B cell (primary cell): ENCODE measurements around the gene AP2S1. TPM values are rescaled to one million over a fixed set of nuclear protein-coding genes. Genes with fewer than 3 reads are reported as not detected.

Experiments
- ATAC-seq: fragments of 200-7000 bp; cut with Tn5 transposase; one replicate; pipeline ENCODE4 v1.10.0; 2021; ENCODE audit warnings: low read depth, mild to moderate bottlenecking, moderate number of reproducible peaks, moderate library complexity
- CTCF ChIA-PET: fragments of 350-600 bp; sonication (Branson Sonifier 250); formaldehyde crosslinking; loops from one replicate; lab custom pipeline; 2021; ENCODE audit warnings: antibody characterized with exemption, inconsistent platforms; lab: Charles Lee
- POLR2A ChIA-PET: fragments of 350-600 bp; sonication (Branson Sonifier 250); formaldehyde crosslinking; loops from one replicate; lab custom pipeline; 2021; ENCODE audit warnings: antibody characterized with exemption; lab: Charles Lee
- DNase-seq: peaks from one replicate; pipeline ENCODE4 v3.0.0; 2013
- H2AFZ ChIP-seq: 2 replicates; pipeline ENCODE4 v1.6.1; 2012; ENCODE audit warnings: mild to moderate bottlenecking, low read depth, low read length; ENCODE audit not compliant: insufficient read depth, poor library complexity, severe bottlenecking
- H3K27ac ChIP-seq, 2 donors: 1 replicate in 1 of 2; 2 replicates in 1 of 2; pipeline ENCODE4 v1.5.1; 2012 to 2013; ENCODE audit warnings: low read length in 2 of 2, mild to moderate bottlenecking in 2 of 2, moderate library complexity in 1 of 2
- H3K27me3 ChIP-seq, 4 experiments: fragments of 200-600 bp in 1 of 4; sonication (generic) in 1 of 4; replicated peaks in 1 of 4; 1 replicate in 2 of 4; 2 replicates in 2 of 4; pipeline versions ENCODE4 v1.6.1 to v1.7.0; 2013 to 2016; ENCODE audit warnings: low read length in 3 of 4, mild to moderate bottlenecking in 2 of 4, mixed read lengths in 1 of 4, moderate library complexity in 1 of 4; ENCODE audit not compliant: insufficient read depth in 4 of 4, control insufficient read depth in 3 of 4; ENCODE audit errors: control extremely low read depth in 1 of 4
- H3K36me3 ChIP-seq, 2 experiments: replicated peaks in 1 of 2; 1 replicate in 1 of 2; 2 replicates in 1 of 2; pipeline versions ENCODE4 v1.6.1 to v1.7.1; 2013; ENCODE audit warnings: low read length in 1 of 2; ENCODE audit not compliant: insufficient read depth in 2 of 2, control insufficient read depth in 1 of 2; ENCODE audit errors: control extremely low read depth in 1 of 2, extremely low read depth in 1 of 2
- H3K4me1 ChIP-seq, 2 donors: fragments of 200-600 bp in 1 of 2; sonication (generic) in 1 of 2; 1 replicate in 1 of 2; 2 replicates in 1 of 2; pipeline versions ENCODE4 v1.5.1 to v1.6.1; 2013 to 2017; ENCODE audit warnings: low read length in 2 of 2; ENCODE audit not compliant: control insufficient read depth in 2 of 2, insufficient read depth in 2 of 2
- H3K4me2 ChIP-seq: replicated peaks from 2 replicates; pipeline ENCODE3; 2012; ENCODE audit warnings: mild to moderate bottlenecking, low read depth, low read length; ENCODE audit not compliant: poor library complexity, severe bottlenecking
- H3K4me3 ChIP-seq, 5 experiments: fragments of 200-600 bp in 1 of 5; sonication (generic) in 1 of 5; 1 replicate in 3 of 5; 2 replicates in 2 of 5; pipeline versions ENCODE4 v1.5.1 to v1.7.0; 2011 to 2016; ENCODE audit warnings: low read length in 4 of 5, mild to moderate bottlenecking in 4 of 5, low read depth in 2 of 5, control low read depth in 1 of 5, moderate library complexity in 1 of 5; ENCODE audit not compliant: insufficient read depth in 1 of 5; ENCODE audit errors: control extremely low read depth in 1 of 5, extremely low read depth in 1 of 5
- H3K79me2 ChIP-seq: fragments of 200-600 bp; sonication (generic); one replicate; pipeline ENCODE4 v1.6.0; 2016; ENCODE audit warnings: low read length; ENCODE audit not compliant: control insufficient read depth, insufficient read depth
- H3K9ac ChIP-seq: fragments of 200-600 bp; sonication (generic); 2 replicates; pipeline ENCODE4 v1.6.1; 2017; ENCODE audit warnings: mild to moderate bottlenecking, low read length, moderate library complexity
- H3K9me3 ChIP-seq, 3 donors: one replicate each; pipeline versions ENCODE4 v1.6.1 to v1.7.1; 2013; ENCODE audit warnings: low read length in 2 of 3; ENCODE audit not compliant: control insufficient read depth in 2 of 3, insufficient read depth in 1 of 3; ENCODE audit errors: control extremely low read depth in 1 of 3
- H4K20me1 ChIP-seq: 2 replicates; pipeline ENCODE4 v1.6.0; 2012; ENCODE audit warnings: mild to moderate bottlenecking, low read length; ENCODE audit not compliant: insufficient read depth, control insufficient read depth, poor library complexity, severe bottlenecking
- H3K27ac Mint-ChIP-seq: one replicate; pipeline ENCODE4 v1.8.0; 2021; ENCODE audit warnings: mixed read lengths
- H3K27me3 Mint-ChIP-seq: one replicate; pipeline ENCODE4 v1.8.0; 2021; ENCODE audit warnings: mixed read lengths
- H3K4me1 Mint-ChIP-seq: one replicate; pipeline ENCODE4 v1.8.0; 2021; ENCODE audit warnings: mixed read lengths
- H3K4me3 Mint-ChIP-seq: one replicate; pipeline ENCODE4 v1.8.0; 2021; ENCODE audit warnings: mixed read lengths
- H3K9me3 Mint-ChIP-seq: one replicate; pipeline ENCODE4 v1.8.0; 2022; ENCODE audit warnings: mixed read lengths; ENCODE audit not compliant: insufficient read depth
- EZH2 ChIP-seq: IDR thresholded peaks from 2 replicates; pipeline ENCODE4 v1.6.1; 2012; ENCODE audit warnings: borderline replicate concordance, low read depth, mild to moderate bottlenecking, moderate library complexity, low read length; ENCODE audit not compliant: insufficient read depth, poor library complexity, severe bottlenecking
- WGBS: methylation state at CpG from one replicate; pipeline ENCODE4 v1.1.5; 2013; ENCODE audit warnings: missing lambda C conversion rate; ENCODE audit not compliant: insufficient coverage; 5-methylcytosine and 5-hydroxymethylcytosine counted together
- intact Hi-C: fragments of 100-400 bp; cut with micrococcal nuclease; formaldehyde crosslinking; loops from one replicate; pipeline ENCODE4 v1.10.0; 2022
- polyA plus RNA-seq: library from polyadenylated mRNA; depleted of rRNA; stranded (reverse); fragments of >200 nt; gene quantifications from 2 replicates; pipeline ENCODE4 v1.2.3, GENCODE V29; 2012
- total RNA-seq, 2 donors: library from RNA; stranded (reverse); fragments of 120-200 nt in 1 of 2; gene quantifications; 1 replicate in 1 of 2; 2 replicates in 1 of 2; pipeline versions ENCODE4 v1.2.3 to v1.2.4, GENCODE V29; 2013 to 2022
- TF ChIP-seq, protein P1 (sequence below): fragments of 200-600 bp; IDR thresholded peaks from one replicate; pipeline ENCODE4 v1.8.0; 2022; ENCODE audit warnings: antibody characterized with exemption, mild to moderate bottlenecking

The AP2S1 gene
- total and polyA plus RNA-seq, 2 donors (not counting 1 experiment from before 2014, with no cell fraction given) = 47.2 to 51.3 TPM

DNA sequence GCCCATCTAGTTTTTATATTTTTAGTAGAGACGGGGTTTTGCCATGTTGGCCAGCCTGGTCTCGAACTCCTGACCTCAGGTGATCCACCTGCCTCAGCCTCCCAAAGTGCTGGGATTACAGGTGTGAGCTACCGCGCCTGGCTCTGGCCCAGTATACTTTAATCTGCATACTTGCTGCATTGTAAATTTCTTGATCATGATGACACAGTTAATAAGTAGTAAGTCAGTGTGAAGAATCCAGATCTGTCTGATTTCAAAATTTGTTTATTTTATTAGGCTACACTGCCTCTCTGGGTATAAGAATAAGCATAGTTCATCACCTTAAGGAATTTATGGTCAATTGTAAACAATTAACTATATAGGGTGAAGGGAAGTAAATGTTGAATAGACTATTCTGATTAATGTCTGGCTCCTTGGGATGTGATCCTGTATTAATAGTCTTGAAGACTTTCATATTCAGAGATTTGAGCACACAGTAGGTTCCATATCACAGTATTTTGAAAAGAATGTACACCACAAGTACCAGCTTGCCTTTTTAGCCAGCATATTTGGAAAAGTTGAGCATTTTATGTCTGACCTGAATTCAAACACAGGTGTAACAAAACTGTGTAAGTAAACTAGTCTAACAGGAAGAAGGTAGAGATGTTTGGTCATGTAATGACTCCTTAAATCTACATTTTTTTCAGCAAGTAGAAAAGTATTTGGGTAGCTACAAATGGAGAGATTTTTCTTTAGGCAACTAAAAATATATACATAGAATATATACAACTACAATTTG is 17.6 kb upstream of the AP2S1 start:
- H3K9me3 Mint-ChIP-seq = no peaks in the 10 kb centered on the region
- intact Hi-C loops = loop anchor here (10.0 kb wide), 1 partner anchor 387 kb away; the partner anchor contains the start of gene CCDC9
- Histone ChIP-seq H2AFZ (no peak overlapping the region), H3K4me1 (peaks cover 2 to 9% of the 10 kb centered on the region in 2 donors), H3K4me2 (no peak overlapping the region), H3K4me3 (no peak overlapping the region), H3K27ac (no peak overlapping the region), H3K79me2 (peaks cover 83% of the 10 kb centered on the region), H3K27me3 (no peaks in the 10 kb centered on the region), H4K20me1 (peaks cover 24% of the 10 kb centered on the region), H3K36me3 (no peaks in the 10 kb centered on the region), H3K9me3 (no peaks in the 10 kb centered on the region), H3K9ac (no peak overlapping the region)
- CTCF ChIA-PET = interaction anchor here (1.0 kb wide), 1 partner anchor 10 kb away, joined by 6 read pairs; no protein-coding TSS in a partner anchor
- no peaks in the 10 kb centered on the region for H3K27me3 Mint-ChIP-seq
- no peak overlapping the region for H3K4me3 Mint-ChIP-seq
- POLR2A ChIA-PET = interaction anchor here (0.6 kb wide), 2 partner anchors 66 to 481 kb away, joined by 4 to 11 read pairs; partner anchors contain the start of gene DHX34
- no peak for DNase-seq
- TF ChIP-seq EZH2 = no peak
- TF ChIP-seq, protein P1, sequence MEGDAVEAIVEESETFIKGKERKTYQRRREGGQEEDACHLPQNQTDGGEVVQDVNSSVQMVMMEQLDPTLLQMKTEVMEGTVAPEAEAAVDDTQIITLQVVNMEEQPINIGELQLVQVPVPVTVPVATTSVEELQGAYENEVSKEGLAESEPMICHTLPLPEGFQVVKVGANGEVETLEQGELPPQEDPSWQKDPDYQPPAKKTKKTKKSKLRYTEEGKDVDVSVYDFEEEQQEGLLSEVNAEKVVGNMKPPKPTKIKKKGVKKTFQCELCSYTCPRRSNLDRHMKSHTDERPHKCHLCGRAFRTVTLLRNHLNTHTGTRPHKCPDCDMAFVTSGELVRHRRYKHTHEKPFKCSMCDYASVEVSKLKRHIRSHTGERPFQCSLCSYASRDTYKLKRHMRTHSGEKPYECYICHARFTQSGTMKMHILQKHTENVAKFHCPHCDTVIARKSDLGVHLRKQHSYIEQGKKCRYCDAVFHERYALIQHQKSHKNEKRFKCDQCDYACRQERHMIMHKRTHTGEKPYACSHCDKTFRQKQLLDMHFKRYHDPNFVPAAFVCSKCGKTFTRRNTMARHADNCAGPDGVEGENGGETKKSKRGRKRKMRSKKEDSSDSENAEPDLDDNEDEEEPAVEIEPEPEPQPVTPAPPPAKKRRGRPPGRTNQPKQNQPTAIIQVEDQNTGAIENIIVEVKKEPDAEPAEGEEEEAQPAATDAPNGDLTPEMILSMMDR = no peak
- H3K27ac Mint-ChIP-seq = no peak overlapping the region
- no peak for ATAC-seq
- peaks cover 29% of the 10 kb centered on the region for H3K4me1 Mint-ChIP-seq
- WGBS = no CpG with 5 or more reads among the region's 4 CpGs

DNA sequence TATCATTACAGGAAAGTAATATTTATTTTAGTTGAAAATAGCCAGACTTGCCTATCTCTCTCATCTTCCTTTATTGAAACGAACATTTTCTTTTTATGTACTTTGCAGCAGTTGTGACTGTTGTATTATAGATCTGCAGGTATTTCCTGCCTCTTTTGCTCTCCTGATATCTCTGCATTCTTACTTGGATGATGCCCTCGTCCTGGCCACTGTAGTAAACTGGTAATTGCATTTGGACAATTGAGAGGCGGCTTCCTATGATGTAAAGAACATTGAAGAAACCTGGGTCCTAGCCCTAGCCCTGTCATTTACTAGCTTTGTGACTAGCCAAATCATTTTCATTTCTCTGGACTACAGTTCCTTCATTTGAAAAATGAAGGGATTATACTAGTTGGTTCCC is 16.5 kb upstream of the AP2S1 start:
- Mint-ChIP-seq H3K4me1 (peaks cover 29% of the 10 kb centered on the region), H3K27ac (no peak overlapping the region), H3K9me3 (no peaks in the 10 kb centered on the region), H3K4me3 (no peak overlapping the region), H3K27me3 (no peaks in the 10 kb centered on the region)
- Histone ChIP-seq H2AFZ (no peak overlapping the region), H3K9ac (no peak overlapping the region), H3K36me3 (no peaks in the 10 kb centered on the region), H4K20me1 (peaks cover 30% of the 10 kb centered on the region), H3K4me3 (no peak overlapping the region), H3K27ac (no peak overlapping the region), H3K4me1 (peaks cover 13 to 19% of the 10 kb centered on the region in 2 donors), H3K79me2 (peaks cover 88% of the 10 kb centered on the region), H3K4me2 (no peak overlapping the region), H3K9me3 (no peaks in the 10 kb centered on the region), H3K27me3 (no peaks in the 10 kb centered on the region)
- WGBS = no CpG with 5 or more reads among the region's 3 CpGs
- ATAC-seq = no peak
- ChIA-PET CTCF (interaction anchor here (0.6 kb wide), 1 partner anchor 74 kb away, joined by 5 read pairs; no protein-coding TSS in a partner anchor), POLR2A (interaction anchor here (0.6 kb wide), 1 partner anchor 1376 kb away, joined by 5 read pairs; no protein-coding TSS in a partner anchor)
- no peak for DNase-seq
- TF ChIP-seq EZH2 = no peak
- TF ChIP-seq, protein P1 = no peak
- intact Hi-C loops = loop anchor here (10.0 kb wide), 1 partner anchor 388 kb away; the partner anchor contains the start of gene CCDC9
